ENCODE data around the gene PLXNA4.

GRCh38 chr7:132383962-132384361 is 192.3 kb downstream of the PLXNA4 start:
- TF ChIP-seq POLR2A (IDR thresholded peaks at IDR 0.05; ENCODE audit: low read depth, low read length) (no peak), TAF1 (IDR thresholded peaks at IDR 0.05; ENCODE audit: low read depth, low read length) (no peak), POLR2AphosphoS5 (IDR thresholded peaks at IDR 0.05; ENCODE audit: low read depth, low read length) (no peak), SPI1 (IDR thresholded peaks at IDR 0.05; ENCODE audit: low read depth, low read length) (no peak), POU2F2 (IDR thresholded peaks at IDR 0.05; ENCODE audit: low read depth, low read length) (no peak), PAX5 (IDR thresholded peaks at IDR 0.05; ENCODE audit: insufficient read depth, low read length, severe bottlenecking) (no peak)
